ENCODE measurements around the gene BNIP2.

DNA sequence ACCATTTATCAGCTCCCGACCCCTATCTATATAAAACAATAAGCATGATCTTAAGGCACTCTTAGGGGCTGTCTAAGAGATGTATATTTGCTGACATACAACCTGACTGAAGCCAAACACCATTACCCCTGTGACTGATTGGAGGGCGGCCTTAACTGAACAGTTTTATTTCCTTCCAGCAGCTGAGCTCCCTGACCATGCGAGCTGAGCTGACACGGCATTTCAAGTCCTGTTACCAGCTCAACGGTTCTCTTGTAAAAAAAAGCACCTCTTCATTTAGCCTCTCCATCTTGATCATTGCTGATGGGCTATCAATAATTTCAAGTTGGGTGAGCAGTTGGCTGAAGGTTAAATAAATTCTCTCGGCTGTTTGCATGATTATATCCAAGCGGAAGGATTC is 33.4 kb upstream of the BNIP2 start:
- TF ChIP-seq SUZ12 (IDR thresholded peaks at IDR 0.05; ENCODE audit: extremely low read depth, insufficient read depth, insufficient read length): no peak
- TF ChIP-seq ZNF274 (IDR thresholded peaks at IDR 0.05; ENCODE audit: low read depth, low read length): no peak
- TF ChIP-seq YY1 (IDR thresholded peaks at IDR 0.05; ENCODE audit: insufficient read depth, insufficient read length): no peak
